Measurements from ENCODE around the gene RTN4R. TPM values are rescaled to one million over a fixed set of nuclear protein-coding genes. Genes with fewer than 3 reads are reported as not detected.

Gene RTN4R
- total RNA-seq, 4 donors from 2014 or later = 2.5 to 6.9 (median 3.6) TPM

GRCh38 chr22:20297414-20298109 lies 29.4 kb upstream of the RTN4R start:
- no peak for DNase-seq (ENCODE audit: low spot score in 2 of 2)
- H3K27ac ChIP-seq = no peak overlapping the region
- WGBS, 2 donors = 49 to 59% methylated on average over 9 of the region's 9 CpGs
- peaks cover 0 to 28% of the 10 kb centered on the region in 2 donors for H3K27me3 ChIP-seq
- H3K9me3 ChIP-seq = no peaks in the 10 kb centered on the region
- no peaks in the 10 kb centered on the region for H3K36me3 ChIP-seq
- peaks cover 0 to 19% (median 3%) of the 10 kb centered on the region in 4 donors for H3K4me1 ChIP-seq
- H3K4me3 ChIP-seq = no peak overlapping the region
- TF ChIP-seq EP300 (IDR thresholded peaks at IDR 0.05) = no peak
- TF ChIP-seq CTCF (IDR thresholded peaks at IDR 0.05) = no peak
- no peak for TF ChIP-seq POLR2A (IDR thresholded peaks at IDR 0.05)

GRCh38 chr22:20296598-20296997 lies 28.5 kb upstream of the RTN4R start:
- TF ChIP-seq EP300 (IDR thresholded peaks at IDR 0.05) (no peak), CTCF (IDR thresholded peaks at IDR 0.05) (no peak), POLR2A (IDR thresholded peaks at IDR 0.05) (no peak)
- WGBS, 2 donors = 73 to 75% methylated on average over 9 of the region's 9 CpGs

GRCh38 chr22:20295262-20296064 lies 27.3 kb upstream of the RTN4R start:
- Histone ChIP-seq H3K4me3 (no peak overlapping the region), H3K27me3 (peaks cover 0 to 7% of the 10 kb centered on the region in 2 donors), H3K9me3 (no peaks in the 10 kb centered on the region), H3K4me1 (peaks cover 0 to 19% (median 3%) of the 10 kb centered on the region in 4 donors), H3K36me3 (no peaks in the 10 kb centered on the region), H3K27ac (no peak overlapping the region)
- WGBS, 2 donors = 67 to 75% methylated on average over 11 to 12 of the region's 12 CpGs
- TF ChIP-seq POLR2A (IDR thresholded peaks at IDR 0.05) (no peak), CTCF (IDR thresholded peaks at IDR 0.05) (no peak), EP300 (IDR thresholded peaks at IDR 0.05) (no peak)
- DNase-seq (ENCODE audit: low spot score in 2 of 2) = no peak

More at GRCh38 chr22:20296598-20296997, 28.5 kb upstream of the RTN4R start:
- Histone ChIP-seq H3K9me3 (no peaks in the 10 kb centered on the region), H3K27ac (no peak overlapping the region), H3K4me1 (peaks cover 0 to 19% (median 3%) of the 10 kb centered on the region in 4 donors), H3K4me3 (no peak overlapping the region), H3K27me3 (peaks cover 0 to 18% of the 10 kb centered on the region in 2 donors), H3K36me3 (no peaks in the 10 kb centered on the region)
- DNase-seq (ENCODE audit: low spot score in 2 of 2) = no peak

- no peaks in the 10 kb centered on the region for H3K27me3 ChIP-seq
- no peaks in the 10 kb centered on the region for H3K36me3 ChIP-seq
- TF ChIP-seq POLR2A (IDR thresholded peaks at IDR 0.05) (no peak), CTCF (IDR thresholded peaks at IDR 0.05) (no peak), EP300 (IDR thresholded peaks at IDR 0.05) (no peak)
- H3K9me3 ChIP-seq = no peaks in the 10 kb centered on the region
- no peak overlapping the region for H3K4me3 ChIP-seq
- 72 to 73% methylated on average over 13 of the region's 13 CpGs for WGBS, 2 donors
- H3K4me1 ChIP-seq = no peaks in the 10 kb centered on the region
- H3K27ac ChIP-seq = no peak overlapping the region
- no peak for DNase-seq (ENCODE audit: low spot score in 2 of 2)
Measured at GRCh38 chr22:20292673-20293232, 24.6 kb upstream of the RTN4R start.

- 60 to 63% methylated on average over 5 of the region's 5 CpGs for WGBS, 2 donors
- TF ChIP-seq EP300 (IDR thresholded peaks at IDR 0.05) (no peak), POLR2A (IDR thresholded peaks at IDR 0.05) (no peak), CTCF (IDR thresholded peaks at IDR 0.05) (no peak)
- Histone ChIP-seq H3K9me3 (no peaks in the 10 kb centered on the region), H3K4me1 (no peaks in the 10 kb centered on the region), H3K27ac (no peak overlapping the region), H3K27me3 (no peaks in the 10 kb centered on the region), H3K4me3 (no peak overlapping the region), H3K36me3 (no peaks in the 10 kb centered on the region)
- DNase-seq (ENCODE audit: low spot score in 2 of 2) = no peak
Measured at GRCh38 chr22:20292108-20292507, 24.0 kb upstream of the RTN4R start.

All from tibial nerve (tissue), 4 donors.